Measurements from ENCODE around the gene SPATA31A1.
"Not testable (repeated sequence)": the region's sequence is repeated elsewhere in the genome, so short reads cannot be mapped to it uniquely, and the experiment has no call there.

DNA sequence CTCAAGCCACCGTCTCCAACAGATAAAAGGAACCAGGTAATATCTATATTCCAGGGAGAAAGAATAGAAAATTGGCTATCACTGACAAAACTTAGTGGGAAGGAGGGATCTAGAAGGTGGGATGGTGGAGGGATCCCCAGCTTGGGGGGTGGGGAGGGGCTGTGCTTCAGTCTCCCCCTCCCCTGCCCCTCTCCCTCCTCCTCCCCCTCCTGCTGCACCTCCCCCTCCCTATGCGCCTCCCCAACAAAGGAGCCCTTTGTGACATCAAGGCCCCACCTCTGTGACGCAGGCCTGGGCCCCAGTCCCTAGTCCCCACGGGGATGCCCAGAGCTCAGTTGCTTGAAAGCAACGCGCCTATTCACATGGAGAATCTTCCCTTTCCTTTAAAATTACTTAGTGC lies at the start of gene SPATA31A1:
- TF ChIP-seq, protein P1, sequence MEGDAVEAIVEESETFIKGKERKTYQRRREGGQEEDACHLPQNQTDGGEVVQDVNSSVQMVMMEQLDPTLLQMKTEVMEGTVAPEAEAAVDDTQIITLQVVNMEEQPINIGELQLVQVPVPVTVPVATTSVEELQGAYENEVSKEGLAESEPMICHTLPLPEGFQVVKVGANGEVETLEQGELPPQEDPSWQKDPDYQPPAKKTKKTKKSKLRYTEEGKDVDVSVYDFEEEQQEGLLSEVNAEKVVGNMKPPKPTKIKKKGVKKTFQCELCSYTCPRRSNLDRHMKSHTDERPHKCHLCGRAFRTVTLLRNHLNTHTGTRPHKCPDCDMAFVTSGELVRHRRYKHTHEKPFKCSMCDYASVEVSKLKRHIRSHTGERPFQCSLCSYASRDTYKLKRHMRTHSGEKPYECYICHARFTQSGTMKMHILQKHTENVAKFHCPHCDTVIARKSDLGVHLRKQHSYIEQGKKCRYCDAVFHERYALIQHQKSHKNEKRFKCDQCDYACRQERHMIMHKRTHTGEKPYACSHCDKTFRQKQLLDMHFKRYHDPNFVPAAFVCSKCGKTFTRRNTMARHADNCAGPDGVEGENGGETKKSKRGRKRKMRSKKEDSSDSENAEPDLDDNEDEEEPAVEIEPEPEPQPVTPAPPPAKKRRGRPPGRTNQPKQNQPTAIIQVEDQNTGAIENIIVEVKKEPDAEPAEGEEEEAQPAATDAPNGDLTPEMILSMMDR (IDR thresholded peaks at IDR 0.05), result not testable (repeated sequence)
- TF ChIP-seq EP300 (IDR thresholded peaks at IDR 0.05; ENCODE audit: low read depth), result not testable (repeated sequence)

Data from transverse colon (tissue), 3 donors.